HCT116 (cell line): ENCODE data around the gene SPEM1. TPM values are rescaled to one million over a fixed set of nuclear protein-coding genes. Genes with fewer than 3 reads are reported as not detected.

Source experiments
- ATAC-seq: fragments of 200-7000 bp; cut with Tn5 transposase; 2 replicates; pipeline ENCODE4 v1.9.1; 2020; ENCODE audit warnings: mild to moderate bottlenecking, moderate library complexity
- BruUV-seq: library from RNA; stranded (reverse); fragments of 400-500 nt; replicated peaks from 2 replicates; lab custom pipeline; 2021; lab: Mats Ljungman, UMichigan
- CTCF ChIA-PET: fragments of 300-600 bp; sonication (Branson Sonifier 250); formaldehyde crosslinking; loops from one replicate; lab custom pipeline; 2021; ENCODE audit warnings: antibody characterized with exemption; lab: Charles Lee
- POLR2A ChIA-PET: fragments of 300-600, 350-600 bp; sonication (Branson Sonifier 250); formaldehyde crosslinking; loops from one replicate; lab custom pipeline; 2021; ENCODE audit warnings: antibody characterized with exemption; lab: Charles Lee
- RAD21 ChIA-PET, 2 experiments: fragments of 300-600 bp; sonication (Branson Sonifier 250); formaldehyde crosslinking; loops; one replicate each; lab custom pipeline; 2023; ENCODE audit warnings: low total read pairs in 2 of 2; ENCODE audit not compliant: uncharacterized antibody in 2 of 2, unreplicated experiment in 2 of 2, low non-redundant PET in 1 of 2; lab: Charles Lee
- DNase-seq: peaks from one replicate; pipeline ENCODE4 v3.0.0-alpha.2; 2010; ENCODE audit warnings: low read depth, low spot score
- H2AFZ ChIP-seq: fragments of 200-600 bp; shearing (Covaris generic), sonication (generic); 2 replicates; pipeline ENCODE4 v1.6.1; 2017; ENCODE audit warnings: low read depth, mixed run types, mixed read lengths, antibody characterized with exemption, low read length; ENCODE audit not compliant: poor library complexity, severe bottlenecking
- H3K27ac ChIP-seq: 2 replicates; pipeline ENCODE4 v1.5.1; 2012; ENCODE audit warnings: low read depth, low read length
- H3K27me3 ChIP-seq: fragments of 200-600 bp; sonication (generic); 2 replicates; pipeline ENCODE4 v1.6.1; 2016; ENCODE audit warnings: mixed run types, low read length, mixed read lengths; ENCODE audit not compliant: insufficient read depth
- H3K36me3 ChIP-seq, 2 experiments: fragments of 200-500 bp in 1 of 2; fragments of 200-600 bp in 1 of 2; sonication (Bioruptor generic) in 1 of 2; sonication (generic) in 1 of 2; 2 replicates each; pipeline versions ENCODE4 v1.5.1 to v1.6.1; 2014 to 2016; ENCODE audit warnings: low read length in 2 of 2, inconsistent platforms in 1 of 2, mixed read lengths in 1 of 2, mixed run types in 1 of 2; ENCODE audit not compliant: insufficient read depth in 2 of 2, control insufficient read depth in 1 of 2
- H3K4me1 ChIP-seq, 2 experiments: fragments of 200-600 bp in 1 of 2; sonication (generic) in 1 of 2; 2 replicates each; pipeline versions ENCODE4 v1.5.1 to v1.6.1; 2012 to 2017; ENCODE audit warnings: low read length in 2 of 2, inconsistent platforms in 1 of 2, mild to moderate bottlenecking in 1 of 2, mixed read lengths in 1 of 2, mixed run types in 1 of 2, moderate library complexity in 1 of 2; ENCODE audit not compliant: insufficient read depth in 2 of 2, control insufficient read depth in 1 of 2
- H3K4me2 ChIP-seq: fragments of 200-600 bp; sonication (generic); 2 replicates; pipeline ENCODE4 v1.6.1; 2017; ENCODE audit warnings: mixed run types, low read length, mixed read lengths
- H3K4me3 ChIP-seq, 2 experiments: fragments of 200-600 bp in 1 of 2; sonication (generic) in 1 of 2; replicated peaks in 1 of 2; 2 replicates each; pipeline ENCODE4 v1.5.1; 2011 to 2016; ENCODE audit warnings: low read length in 2 of 2, control low read depth in 1 of 2, low read depth in 1 of 2, mild to moderate bottlenecking in 1 of 2, mixed read lengths in 1 of 2, mixed run types in 1 of 2
- H3K79me2 ChIP-seq: fragments of 200-600 bp; sonication (generic); 2 replicates; pipeline ENCODE4 v1.6.1; 2017; ENCODE audit warnings: mild to moderate bottlenecking, mixed run types, low read length, moderate library complexity, mixed read lengths; ENCODE audit not compliant: insufficient read depth
- H3K9ac ChIP-seq: fragments of 200-600 bp; sonication (generic); 2 replicates; pipeline ENCODE4 v1.6.1; 2016; ENCODE audit warnings: low read length, mixed read lengths
- H3K9me2 ChIP-seq: fragments of 200-600 bp; sonication (generic), shearing (Covaris generic); 2 replicates; pipeline ENCODE4 v1.6.1; 2017; ENCODE audit warnings: mixed run types, mild to moderate bottlenecking, moderate library complexity; ENCODE audit not compliant: insufficient read depth
- H3K9me3 ChIP-seq, 2 experiments: fragments of 200-500 bp in 1 of 2; fragments of 200-600 bp in 1 of 2; sonication (Bioruptor generic) in 1 of 2; sonication (generic) in 1 of 2; 2 replicates each; pipeline ENCODE4 v1.6.1; 2014 to 2017; ENCODE audit warnings: low read length in 2 of 2, mixed read lengths in 2 of 2, inconsistent platforms in 1 of 2, low read depth in 1 of 2, mild to moderate bottlenecking in 1 of 2, mixed run types in 1 of 2, moderate library complexity in 1 of 2; ENCODE audit not compliant: control insufficient read depth in 1 of 2, insufficient read depth in 1 of 2
- H4K20me1 ChIP-seq: fragments of 200-600 bp; sonication (generic), shearing (Covaris generic); 2 replicates; pipeline ENCODE4 v1.6.1; 2017; ENCODE audit warnings: mixed run types, mild to moderate bottlenecking, moderate library complexity; ENCODE audit not compliant: insufficient read depth
- CBX3 ChIP-seq: IDR thresholded peaks from 2 replicates; pipeline ENCODE4 v1.6.1; 2012; ENCODE audit warnings: low read depth
- EGR1 ChIP-seq: IDR thresholded peaks from 2 replicates; pipeline ENCODE4 v1.6.1; 2012; ENCODE audit warnings: low read depth
- EZH2phosphoT487 ChIP-seq: fragments of 200-600 bp; IDR thresholded peaks from 2 replicates; pipeline ENCODE4 v1.6.1; 2018; ENCODE audit warnings: antibody characterized with exemption, borderline replicate concordance
- FOSL1 ChIP-seq: IDR thresholded peaks from 2 replicates; pipeline ENCODE4 v1.6.1; 2012; ENCODE audit warnings: low read depth
- JUND ChIP-seq: IDR thresholded peaks from 2 replicates; pipeline ENCODE4 v1.6.1; 2012
- POLR2A ChIP-seq: IDR thresholded peaks from 2 replicates; pipeline ENCODE4 v1.7.0; 2011; ENCODE audit warnings: borderline replicate concordance; ENCODE audit not compliant: insufficient read depth, insufficient read length; ENCODE audit errors: extremely low read depth
- SIN3A ChIP-seq: IDR thresholded peaks from 2 replicates; pipeline ENCODE4 v1.6.1; 2012; ENCODE audit warnings: low read depth
- SRF ChIP-seq: IDR thresholded peaks from 2 replicates; pipeline ENCODE4 v1.6.1; 2012; ENCODE audit warnings: low read depth
- YY1 ChIP-seq: IDR thresholded peaks from 2 replicates; pipeline ENCODE4 v1.6.1; 2011; ENCODE audit warnings: low read length, low read depth, moderate library complexity, mild to moderate bottlenecking; ENCODE audit not compliant: insufficient replicate concordance; ENCODE audit errors: extremely low read depth
- ZFX ChIP-seq: fragments of 450-650 bp; IDR thresholded peaks from 2 replicates; pipeline ENCODE4 v1.6.1; 2017
- ZNF274 ChIP-seq: fragments of 200-500 bp; sonication (Bioruptor generic); IDR thresholded peaks from 2 replicates; pipeline ENCODE4 v1.6.1; 2014; ENCODE audit warnings: mild to moderate bottlenecking, low read depth, low read length, inconsistent platforms
- intact Hi-C: fragments of 100-400 bp; cut with micrococcal nuclease; formaldehyde crosslinking; loops from 2 replicates; pipeline ENCODE4 v1.10.0; 2022
- total RNA-seq: library from RNA; stranded (reverse); gene quantifications from one replicate; pipeline ENCODE4 v1.2.1, GENCODE V29; 2021; ENCODE audit not compliant: unreplicated experiment
- TF ChIP-seq, protein P1 (sequence below), 3 experiments: fragments of 200-600 bp in 1 of 3; sonication (generic) in 1 of 3; IDR thresholded peaks in 2 of 3; conservative IDR thresholded peaks in 1 of 3; 2 replicates each; pipeline ENCODE4 v1.5.1; 2012 to 2017; ENCODE audit warnings: low read depth in 2 of 3, low read length in 2 of 3, antibody characterized with exemption in 1 of 3, borderline replicate concordance in 1 of 3, control low read depth in 1 of 3, mild to moderate bottlenecking in 1 of 3, mixed read lengths in 1 of 3, mixed run types in 1 of 3, moderate library complexity in 1 of 3; ENCODE audit not compliant: insufficient read depth in 1 of 3
- TF ChIP-seq, protein P2 (sequence below): IDR thresholded peaks from 2 replicates; pipeline ENCODE4 v1.6.1; 2012

Gene SPEM1
- total RNA-seq, 1 experiment from 2014 or later, result 0.32 TPM

- Histone ChIP-seq H3K27me3 (no peaks in the 10 kb centered on the region), H2AFZ (no peak overlapping the region), H3K4me1 (peaks cover 29 to 50% of the 10 kb centered on the region in 2 experiments), H3K27ac (no peak overlapping the region), H3K9ac (no peak overlapping the region), H3K4me3 (no peak overlapping the region), H3K36me3 (no peaks in the 10 kb centered on the region), H3K9me3 (no peaks in the 10 kb centered on the region), H3K9me2 (no peaks in the 10 kb centered on the region), H3K4me2 (no peak overlapping the region), H3K79me2 (peaks cover 7% of the 10 kb centered on the region), H4K20me1 (no peaks in the 10 kb centered on the region)
- POLR2A ChIA-PET, result interaction anchor here (1.3 kb wide), 1 partner anchor 18 kb away, joined by 3 read pairs; no protein-coding TSS in a partner anchor
- RAD21 ChIA-PET, result no interaction called here
- ATAC-seq (no peak), DNase-seq (no peak)
- TF ChIP-seq ZNF274 (no peak), JUND (no peak), ZFX (no peak), CBX3 (no peak), EZH2phosphoT487 (no peak), FOSL1 (no peak), EGR1 (no peak), SRF (no peak), YY1 (no peak), POLR2A (no peak), SIN3A (no peak)
- TF ChIP-seq, protein P1, sequence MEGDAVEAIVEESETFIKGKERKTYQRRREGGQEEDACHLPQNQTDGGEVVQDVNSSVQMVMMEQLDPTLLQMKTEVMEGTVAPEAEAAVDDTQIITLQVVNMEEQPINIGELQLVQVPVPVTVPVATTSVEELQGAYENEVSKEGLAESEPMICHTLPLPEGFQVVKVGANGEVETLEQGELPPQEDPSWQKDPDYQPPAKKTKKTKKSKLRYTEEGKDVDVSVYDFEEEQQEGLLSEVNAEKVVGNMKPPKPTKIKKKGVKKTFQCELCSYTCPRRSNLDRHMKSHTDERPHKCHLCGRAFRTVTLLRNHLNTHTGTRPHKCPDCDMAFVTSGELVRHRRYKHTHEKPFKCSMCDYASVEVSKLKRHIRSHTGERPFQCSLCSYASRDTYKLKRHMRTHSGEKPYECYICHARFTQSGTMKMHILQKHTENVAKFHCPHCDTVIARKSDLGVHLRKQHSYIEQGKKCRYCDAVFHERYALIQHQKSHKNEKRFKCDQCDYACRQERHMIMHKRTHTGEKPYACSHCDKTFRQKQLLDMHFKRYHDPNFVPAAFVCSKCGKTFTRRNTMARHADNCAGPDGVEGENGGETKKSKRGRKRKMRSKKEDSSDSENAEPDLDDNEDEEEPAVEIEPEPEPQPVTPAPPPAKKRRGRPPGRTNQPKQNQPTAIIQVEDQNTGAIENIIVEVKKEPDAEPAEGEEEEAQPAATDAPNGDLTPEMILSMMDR (IDR thresholded peaks at IDR 0.05 in 2 of 3, conservative IDR thresholded peaks at IDR 0.05 in 1 of 3; ENCODE audit: borderline replicate concordance in 1 of 3, insufficient read depth in 1 of 3, low read depth in 2 of 3, low read length in 2 of 3), result no peak
- TF ChIP-seq, protein P2, sequence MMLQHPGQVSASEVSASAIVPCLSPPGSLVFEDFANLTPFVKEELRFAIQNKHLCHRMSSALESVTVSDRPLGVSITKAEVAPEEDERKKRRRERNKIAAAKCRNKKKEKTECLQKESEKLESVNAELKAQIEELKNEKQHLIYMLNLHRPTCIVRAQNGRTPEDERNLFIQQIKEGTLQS, result no peak
- CTCF ChIA-PET, result no interaction called here
- intact Hi-C loops, result no loop called here
- no TSS peak for BruUV-seq
Measured at GRCh38 chr17:7398612-7399011, 21.5 kb upstream of the SPEM1 start.
